HG03354 (cell line): Measurements from ENCODE around the gene RABGAP1L.
"Not testable (repeated sequence)": the region's sequence is repeated elsewhere in the genome, so short reads cannot be mapped to it uniquely, and the experiment has no call there.

ENCODE experiments used
- ATAC-seq: cut with Tn5 transposase; IDR thresholded peaks from one replicate; pipeline ENCODE4 v1.9.1; 2021; ENCODE audit warnings: mild to moderate bottlenecking; ENCODE audit not compliant: unreplicated experiment, poor library complexity, severe bottlenecking

The RABGAP1L gene

DNA sequence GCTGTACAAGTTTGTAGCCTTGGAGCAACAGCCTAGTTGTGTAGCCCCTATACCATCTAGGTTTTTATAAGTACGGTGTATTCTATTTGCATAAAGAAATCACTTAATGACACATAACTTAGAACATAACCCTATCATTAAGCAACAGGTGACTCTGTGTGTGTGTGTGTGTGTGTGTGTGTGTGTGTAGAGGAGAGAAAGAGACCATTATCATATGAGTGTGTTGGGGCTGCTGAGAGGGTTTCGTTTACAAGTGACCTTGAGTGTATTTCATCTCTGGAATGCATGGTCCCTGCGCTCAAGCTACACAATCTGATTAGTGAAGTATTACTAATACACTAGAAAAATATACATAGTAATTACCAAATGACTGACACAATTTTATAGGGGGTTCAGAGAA lies 115.1 kb downstream of the RABGAP1L start:
- ATAC-seq: no peak

- ATAC-seq: no peak
Observed at GRCh38 chr1:174274884-174275283, 115.6 kb downstream of the RABGAP1L start.

DNA sequence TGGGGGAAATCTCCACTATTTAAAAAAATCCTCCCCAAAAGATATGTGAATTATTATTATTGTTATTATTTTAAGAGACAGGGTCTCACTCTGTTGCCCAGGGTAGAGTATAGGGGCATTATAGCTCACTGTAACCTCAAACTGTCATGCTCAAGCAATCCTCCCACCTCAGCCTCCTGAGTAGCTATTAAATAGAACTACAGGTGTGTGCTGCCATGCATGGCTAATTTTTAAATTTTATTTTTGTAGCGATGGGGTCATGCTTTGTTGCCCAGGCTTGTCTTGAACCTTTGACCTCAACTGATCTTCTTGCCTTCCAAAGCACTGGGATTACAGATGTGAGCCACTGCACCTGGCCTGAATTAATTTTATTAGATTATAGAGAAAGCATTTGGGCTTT lies 116.8 kb downstream of the RABGAP1L start:
- ATAC-seq: peak; percentile 79

- no peak for ATAC-seq
Observed at GRCh38 chr1:174284052-174284451, 124.7 kb downstream of the RABGAP1L start.

DNA sequence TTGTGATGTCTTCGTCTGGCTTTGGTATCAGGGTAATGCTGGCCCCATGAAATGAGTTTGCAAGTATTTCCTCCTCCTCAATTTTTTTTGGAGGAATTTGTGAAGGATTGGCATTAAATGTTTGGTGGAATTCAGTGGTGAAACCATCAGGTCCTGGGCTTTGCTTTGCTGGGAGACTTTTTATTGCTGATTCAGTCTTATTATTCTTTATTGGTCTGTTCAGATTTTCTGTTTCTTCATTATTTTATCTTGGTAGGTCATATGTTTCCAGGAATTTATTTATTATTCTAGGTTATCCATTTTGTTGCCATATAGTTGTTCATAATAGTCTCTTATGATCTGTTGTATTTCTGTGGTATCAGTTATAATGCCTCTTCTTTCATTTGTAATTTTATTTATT lies 126.7 kb downstream of the RABGAP1L start:
- no peak for ATAC-seq

- no peak for ATAC-seq
Observed at GRCh38 chr1:174289644-174290310, 130.5 kb downstream of the RABGAP1L start.

DNA sequence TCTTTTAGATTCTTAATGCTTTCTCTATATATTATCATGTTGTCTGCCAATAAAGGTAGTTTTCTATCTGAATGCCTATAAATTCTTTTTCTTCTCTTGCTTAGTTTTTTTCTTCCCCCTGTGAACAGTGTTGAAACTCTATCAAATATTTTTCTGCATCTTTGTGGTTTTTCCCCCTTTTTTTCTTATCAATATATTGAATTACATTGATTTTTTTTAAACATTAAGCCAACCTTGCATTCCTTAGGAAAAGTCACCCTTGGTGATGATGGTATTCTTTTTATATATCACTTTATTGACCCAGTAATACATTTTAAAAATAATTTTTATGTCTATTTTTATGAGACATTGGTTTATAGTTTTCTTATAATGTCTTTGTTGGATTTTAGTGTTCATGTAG lies 131.7 kb downstream of the RABGAP1L start:
- ATAC-seq: no peak

- ATAC-seq: no peak
Observed at GRCh38 chr1:174296309-174296708, 137.0 kb downstream of the RABGAP1L start.

DNA sequence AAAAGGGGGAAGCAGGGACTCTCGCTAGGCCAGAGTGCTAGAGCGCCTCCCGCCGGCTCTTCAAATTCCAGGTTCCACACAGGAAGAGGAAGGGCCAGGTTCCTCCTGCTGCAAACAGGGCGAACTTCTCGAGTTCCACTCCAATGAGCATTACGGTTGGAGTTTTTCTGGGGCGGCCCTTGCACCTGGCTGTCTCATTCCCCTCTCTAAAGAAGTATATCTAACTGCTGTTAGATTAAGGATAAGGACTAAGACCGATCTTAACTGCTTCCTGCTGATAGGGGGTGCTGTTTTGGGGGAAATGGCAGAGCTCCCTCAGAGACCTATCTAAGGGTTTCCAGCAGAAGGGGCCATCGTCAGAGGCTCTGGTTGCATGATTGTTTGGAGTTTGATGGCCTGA lies 138.0 kb downstream of the RABGAP1L start:
- ATAC-seq: no peak

GRCh38 chr1:174301295-174302077 lies 142.2 kb downstream of the RABGAP1L start:
- ATAC-seq: no peak

DNA sequence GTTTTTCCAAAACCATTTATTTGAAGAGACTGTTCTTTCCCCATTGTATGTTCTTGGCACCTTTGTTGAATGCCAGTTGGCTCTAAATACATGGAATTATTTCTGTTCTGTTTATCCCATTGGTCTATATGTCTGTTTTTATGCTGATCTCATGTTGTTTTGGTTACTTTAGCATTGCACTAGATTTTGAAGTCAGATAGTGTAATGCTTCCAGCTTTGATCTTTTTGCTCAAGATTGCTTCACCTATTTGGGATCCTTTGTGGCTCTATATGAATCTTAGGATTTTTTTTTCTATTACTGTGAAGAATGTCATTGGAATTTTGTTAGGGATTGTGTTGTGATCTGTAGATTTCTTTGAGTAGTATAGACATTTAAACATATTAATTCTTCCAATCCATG lies 149.3 kb downstream of the RABGAP1L start:
- no peak for ATAC-seq

GRCh38 chr1:174309490-174309889 lies 150.2 kb downstream of the RABGAP1L start:
- no peak for ATAC-seq

DNA sequence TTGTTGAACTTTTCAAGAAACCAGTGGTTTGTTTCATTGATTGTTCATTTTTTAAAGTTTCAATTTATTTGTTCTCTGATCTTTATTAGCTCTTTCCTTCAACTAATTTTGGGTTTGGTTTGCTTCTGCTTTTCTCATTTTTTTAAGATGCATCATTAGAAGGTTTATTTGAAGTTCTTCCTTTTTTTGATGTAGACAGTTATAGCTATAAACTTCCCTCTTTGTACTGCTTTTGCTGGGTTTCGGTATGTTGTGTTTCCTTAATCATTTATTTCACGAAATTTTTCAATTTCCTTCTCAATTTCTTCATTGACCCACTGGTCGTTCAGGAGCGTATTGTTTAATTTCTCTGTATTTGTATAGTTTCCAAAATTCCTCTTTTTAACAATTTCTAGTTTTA lies 155.1 kb downstream of the RABGAP1L start:
- ATAC-seq: no peak

DNA sequence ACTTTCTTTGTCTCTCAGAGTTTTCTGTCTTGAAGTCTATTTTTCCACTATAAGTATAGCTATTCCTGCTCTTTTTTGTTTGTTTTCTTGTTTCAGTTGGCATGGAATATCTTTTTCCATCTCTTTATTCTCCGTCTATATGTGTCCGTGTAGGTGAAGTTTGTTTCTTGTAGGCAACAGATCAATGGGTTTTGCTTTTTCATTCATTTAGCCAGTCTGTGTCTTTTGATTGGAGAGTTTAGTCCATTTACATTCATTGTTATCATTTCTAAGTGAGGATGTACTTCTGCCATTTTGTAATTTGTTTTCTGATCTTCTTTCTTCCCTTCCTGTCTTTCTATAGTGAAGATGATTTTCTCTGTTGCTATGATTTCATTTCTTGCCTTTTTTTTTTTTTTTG lies 155.9 kb downstream of the RABGAP1L start:
- no peak for ATAC-seq

GRCh38 chr1:174320897-174321296 lies 161.6 kb downstream of the RABGAP1L start:
- ATAC-seq: not testable (repeated sequence)

GRCh38 chr1:174322202-174322862 lies 163.0 kb downstream of the RABGAP1L start:
- no peak for ATAC-seq

DNA sequence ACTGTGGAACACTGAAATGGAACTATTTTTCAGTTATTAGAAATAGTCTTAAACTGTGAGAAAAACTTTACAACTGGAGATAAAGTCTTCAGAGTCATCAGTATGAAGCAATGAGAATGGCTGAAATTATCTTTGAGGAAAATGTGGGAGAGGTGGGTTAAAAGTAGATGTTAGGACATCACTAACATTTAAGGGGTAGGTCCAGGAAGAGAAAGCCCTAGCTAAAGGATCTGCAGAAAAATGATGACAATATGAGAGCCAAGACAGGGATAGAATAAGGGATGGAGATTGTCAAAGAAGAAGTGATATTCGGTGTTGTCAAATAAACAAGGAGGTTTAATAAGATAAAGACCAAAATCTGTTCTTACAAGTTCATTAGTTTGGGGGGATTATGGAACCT lies 165.2 kb downstream of the RABGAP1L start:
- ATAC-seq: no peak

DNA sequence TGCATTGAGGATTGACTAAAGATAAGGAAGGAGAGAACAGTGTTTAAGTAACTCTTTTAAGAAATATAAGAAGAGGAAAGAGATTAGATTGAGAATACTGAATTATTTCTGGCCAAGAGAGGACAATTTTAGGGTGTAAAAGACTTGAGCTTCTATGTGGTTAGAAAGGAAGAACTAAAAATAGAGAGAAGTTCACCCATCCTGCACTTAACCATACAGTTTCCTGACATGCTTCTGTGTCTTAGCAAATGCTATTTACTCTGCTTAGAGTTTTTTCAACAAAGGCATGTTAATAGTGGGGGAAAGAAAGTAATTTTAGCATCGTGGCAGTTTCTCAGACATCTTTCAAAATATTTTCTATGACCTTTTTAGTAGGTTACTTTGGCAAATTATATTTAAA lies 165.6 kb downstream of the RABGAP1L start:
- ATAC-seq: no peak

DNA sequence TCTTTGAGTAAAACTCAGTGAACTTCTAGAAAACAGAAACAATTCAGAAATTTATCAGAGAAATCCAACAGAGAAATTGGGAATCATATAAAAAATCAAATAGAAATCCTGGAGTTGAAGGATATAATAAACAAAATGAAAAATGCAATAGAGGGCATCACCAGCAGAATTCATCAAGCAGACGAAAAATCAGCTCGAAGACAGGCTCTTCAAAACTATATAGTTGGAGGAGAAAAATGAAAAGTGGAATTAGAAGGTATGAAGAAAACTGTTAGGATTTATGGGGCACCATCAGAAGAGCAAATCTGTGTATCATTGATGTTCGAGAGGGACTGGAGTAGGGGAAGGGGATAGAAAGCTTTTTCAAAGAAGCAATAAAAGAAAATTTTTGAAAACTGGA lies 167.0 kb downstream of the RABGAP1L start:
- no peak for ATAC-seq

DNA sequence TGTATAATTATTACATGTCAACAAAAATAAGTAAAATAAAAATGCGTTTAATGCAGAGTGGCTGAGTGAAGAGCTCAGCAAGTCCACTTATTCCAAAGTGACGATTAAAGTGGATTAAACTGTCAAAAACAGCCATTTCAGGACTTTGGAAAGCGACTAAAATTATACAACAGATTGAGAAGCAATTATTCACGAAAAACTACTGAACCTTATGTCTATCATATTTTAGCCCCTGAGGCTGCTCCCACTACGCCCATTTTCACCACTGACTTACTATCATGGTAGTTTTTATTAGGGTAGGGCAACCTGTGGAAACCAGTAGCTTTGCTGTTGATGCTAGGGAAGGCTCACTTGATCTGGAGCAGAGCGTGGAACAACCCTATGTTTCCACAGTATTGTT lies 174.1 kb downstream of the RABGAP1L start:
- no peak for ATAC-seq
